Myocyte (in vitro differentiated cells): Measurements from ENCODE around the gene QSOX1. TPM values are rescaled to one million over a fixed set of nuclear protein-coding genes. Genes with fewer than 3 reads are reported as not detected.
A peak's percentile ranks its signal among the peaks of the same experiment; 100 is the strongest.
"Not testable (repeated sequence)": the region's sequence is repeated elsewhere in the genome, so short reads cannot be mapped to it uniquely, and the experiment has no call there.

Source experiments
- DNase-seq: peaks from one replicate; pipeline ENCODE4 v3.0.0-alpha.2; 2012; ENCODE audit warnings: low read depth
- total RNA-seq: library from RNA; depleted of rRNA; stranded (reverse); fragments of >200 nt; gene quantifications from 2 replicates; pipeline ENCODE4 v1.2.3, GENCODE V29; 2014

QSOX1 gene
- total RNA-seq, 1 donor from 2014 or later: 46.5 TPM

DNA sequence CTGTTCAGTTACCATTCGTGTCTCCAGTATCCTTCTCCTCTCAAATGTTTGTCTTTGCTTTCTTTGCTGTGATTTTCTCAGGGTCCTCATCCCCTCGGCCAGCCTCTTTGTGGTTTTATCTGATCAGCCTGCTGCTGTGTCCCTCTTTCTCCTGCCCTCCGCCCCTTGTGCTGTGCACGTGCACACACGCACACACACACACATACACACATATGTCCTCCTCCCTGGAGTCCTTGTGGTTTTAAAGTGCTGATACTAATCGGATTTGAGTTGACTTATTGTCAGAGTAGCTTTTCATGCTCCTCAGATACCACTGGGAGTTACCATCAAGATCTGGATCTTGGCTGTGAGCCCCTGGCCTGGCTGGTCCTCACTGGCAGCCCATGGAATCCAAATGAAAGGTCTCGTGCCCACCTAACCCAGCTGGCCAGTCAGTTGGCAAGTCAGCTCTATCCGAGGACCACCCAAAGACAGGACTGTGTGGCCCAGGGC is 34.1 kb downstream of the QSOX1 start:
- no peak for DNase-seq

DNA sequence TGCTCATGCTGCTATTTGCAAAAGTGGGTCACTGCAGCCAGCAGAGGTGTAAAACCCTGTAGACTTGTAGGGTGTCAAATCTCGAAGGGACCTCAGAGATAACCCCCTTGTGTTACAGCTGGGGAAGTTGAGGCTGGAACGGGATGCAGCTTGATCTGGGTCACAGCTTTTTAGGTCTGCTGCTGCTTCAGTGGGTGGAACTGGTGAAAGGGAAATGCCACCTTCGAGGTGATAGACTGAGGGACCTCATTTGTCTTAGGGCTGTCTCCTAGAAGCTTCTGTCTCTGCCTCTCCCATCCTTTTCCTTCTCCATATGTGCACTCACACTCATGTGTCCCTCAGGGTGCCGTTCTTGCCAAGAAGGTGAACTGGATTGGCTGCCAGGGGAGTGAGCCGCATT is 35.4 kb downstream of the QSOX1 start:
- DNase-seq: no peak

DNA sequence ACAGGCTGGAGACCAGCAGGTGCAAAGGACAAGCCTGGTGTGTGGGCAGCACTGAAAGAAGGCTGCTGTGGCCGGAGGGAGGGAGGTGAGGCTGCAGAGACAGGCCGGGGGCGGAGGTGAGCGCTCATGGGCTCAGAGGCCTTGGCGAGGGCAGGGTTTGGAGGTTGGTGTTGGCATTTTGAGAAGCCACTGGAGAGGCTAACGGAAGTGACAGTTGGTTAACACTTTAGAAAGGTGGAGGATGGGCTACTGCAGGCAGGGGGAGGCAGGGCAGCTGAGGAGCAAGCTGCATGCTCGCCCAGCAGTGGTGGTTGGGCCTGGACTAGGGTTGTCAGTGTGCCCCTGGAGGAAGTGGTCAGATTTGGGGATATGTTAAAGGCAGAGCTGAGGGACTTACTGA is 37.5 kb downstream of the QSOX1 start:
- DNase-seq: peak; percentile 38

DNA sequence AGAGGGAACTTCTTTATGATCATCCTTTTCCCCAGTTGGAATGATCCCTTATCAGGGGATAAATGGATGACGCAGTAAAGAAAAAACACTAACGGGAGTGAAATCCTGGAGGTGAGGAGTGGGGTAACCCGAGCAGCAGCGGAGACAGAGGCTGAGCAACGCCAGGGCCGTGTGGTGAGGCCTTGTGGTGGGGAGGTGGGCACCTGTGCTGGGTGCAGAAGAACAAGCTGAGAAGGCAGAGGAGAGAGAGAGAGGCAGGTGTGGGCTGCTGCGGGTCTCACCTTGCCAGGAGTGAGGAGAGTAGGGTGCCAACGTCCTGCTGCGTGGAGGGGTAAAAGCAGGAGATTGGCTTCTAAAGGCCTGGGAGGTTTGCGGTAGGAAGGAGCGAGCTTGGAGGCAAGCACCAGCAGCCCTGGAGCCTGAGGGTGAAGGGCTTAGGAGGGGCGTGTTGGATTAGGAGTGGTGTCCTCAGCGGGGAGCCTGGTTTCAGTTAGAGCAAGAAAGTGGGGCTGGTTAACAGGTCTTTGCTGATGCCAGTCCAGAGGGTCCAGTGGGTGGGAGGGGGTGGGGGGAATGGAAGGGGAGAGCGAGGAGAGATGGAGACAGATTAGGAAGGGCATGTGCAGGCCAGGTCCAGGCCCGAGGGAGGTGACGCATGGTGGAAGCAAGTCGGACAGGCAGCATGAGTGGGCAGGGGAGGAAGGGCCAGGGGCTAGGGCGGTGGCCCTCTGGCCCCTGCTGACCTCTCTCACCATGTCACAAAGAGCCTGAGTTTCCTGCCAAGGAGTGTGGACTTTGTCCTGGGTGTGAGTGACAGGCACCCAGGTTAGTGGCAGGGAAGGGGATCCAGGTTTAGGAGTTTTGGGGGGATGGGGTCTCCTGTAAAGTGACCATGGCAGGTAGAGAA is 38.7 kb downstream of the QSOX1 start:
- no peak for DNase-seq

DNA sequence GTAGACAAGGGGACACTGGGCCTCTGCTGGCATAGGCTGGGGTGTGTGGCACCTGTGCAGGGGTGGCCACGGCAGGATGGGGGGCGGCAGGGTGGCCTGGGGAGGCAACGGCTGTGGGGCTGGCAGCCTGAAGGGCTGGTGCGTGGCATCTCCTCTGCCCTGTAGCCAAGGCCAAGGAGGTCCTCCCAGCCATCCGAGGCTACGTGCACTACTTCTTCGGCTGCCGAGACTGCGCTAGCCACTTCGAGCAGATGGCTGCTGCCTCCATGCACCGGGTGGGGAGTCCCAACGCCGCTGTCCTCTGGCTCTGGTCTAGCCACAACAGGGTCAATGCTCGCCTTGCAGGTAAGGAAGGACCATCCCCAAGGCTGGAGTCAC is 39.4 kb downstream of the QSOX1 start:
- no peak for DNase-seq

DNA sequence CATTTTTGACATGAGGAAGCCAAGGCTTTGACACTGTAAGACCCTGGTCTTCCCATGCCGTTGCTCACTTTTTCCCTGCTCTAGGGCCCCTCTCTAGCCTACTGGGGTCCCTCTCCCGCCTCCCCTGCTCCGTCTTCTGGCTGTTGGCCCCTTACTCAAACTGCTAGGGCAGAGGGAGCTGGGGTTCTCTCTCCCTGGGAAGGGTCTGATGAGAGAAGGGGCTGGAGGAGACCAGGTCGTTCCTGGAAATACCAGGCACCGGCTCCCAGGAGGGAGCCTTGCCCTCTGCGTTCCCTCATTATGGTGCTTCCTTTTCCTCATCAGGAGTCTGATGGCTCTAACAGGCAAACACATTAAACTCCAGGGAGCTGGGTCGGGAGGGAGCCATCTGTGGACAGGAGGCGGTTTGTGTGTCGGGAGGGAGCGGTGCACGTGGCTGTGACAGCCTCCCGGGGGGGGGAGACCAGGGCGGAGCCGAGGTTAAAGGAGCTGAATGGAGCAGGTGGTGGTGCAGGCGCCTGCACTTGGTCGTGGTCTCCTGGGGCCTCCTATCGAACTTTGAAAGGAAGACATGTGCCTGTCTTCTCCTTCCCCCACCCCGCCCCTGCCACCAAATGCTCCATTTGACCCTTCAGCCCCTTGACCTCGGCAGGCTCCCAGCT is 40.0 kb downstream of the QSOX1 start:
- DNase-seq: peak; percentile 54

DNA sequence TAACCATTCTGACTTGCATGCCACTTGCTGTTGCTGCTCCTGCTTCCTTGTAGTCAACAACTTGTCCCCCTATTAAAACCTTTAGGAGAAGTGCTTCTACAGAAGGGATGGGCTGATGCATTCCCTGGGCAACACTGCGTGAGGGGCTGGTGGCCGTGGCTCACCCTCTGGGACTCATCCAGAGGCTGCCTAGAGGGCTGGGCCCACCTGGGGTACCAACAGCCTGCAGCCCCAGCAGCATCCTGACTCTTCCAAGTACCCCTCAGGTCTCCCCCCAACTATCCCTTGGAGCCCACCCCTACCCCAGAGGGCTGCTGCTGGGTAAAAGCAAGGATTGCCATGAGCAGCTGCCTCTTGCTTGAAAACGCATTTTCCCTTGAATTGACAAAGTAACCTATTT is 40.7 kb downstream of the QSOX1 start:
- no peak for DNase-seq

DNA sequence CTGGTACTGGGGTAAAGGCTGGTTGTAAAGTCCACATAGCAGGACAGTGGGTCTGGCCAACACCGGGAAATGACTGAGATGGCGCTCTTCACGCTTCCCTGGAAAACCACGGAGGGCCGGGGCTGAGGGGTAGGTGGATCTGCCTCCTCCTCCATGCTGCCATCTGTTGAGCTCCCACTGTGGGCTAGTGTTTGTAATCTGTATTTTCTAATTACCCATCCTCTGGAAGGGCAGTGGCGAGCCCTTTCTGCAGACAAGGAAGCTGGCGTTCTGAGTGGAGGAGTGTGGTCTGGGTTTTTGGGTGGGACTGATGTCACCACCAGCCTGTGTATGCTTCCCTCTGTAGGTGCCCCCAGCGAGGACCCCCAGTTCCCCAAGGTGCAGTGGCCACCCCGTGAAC is 41.2 kb downstream of the QSOX1 start:
- no peak for DNase-seq

DNA sequence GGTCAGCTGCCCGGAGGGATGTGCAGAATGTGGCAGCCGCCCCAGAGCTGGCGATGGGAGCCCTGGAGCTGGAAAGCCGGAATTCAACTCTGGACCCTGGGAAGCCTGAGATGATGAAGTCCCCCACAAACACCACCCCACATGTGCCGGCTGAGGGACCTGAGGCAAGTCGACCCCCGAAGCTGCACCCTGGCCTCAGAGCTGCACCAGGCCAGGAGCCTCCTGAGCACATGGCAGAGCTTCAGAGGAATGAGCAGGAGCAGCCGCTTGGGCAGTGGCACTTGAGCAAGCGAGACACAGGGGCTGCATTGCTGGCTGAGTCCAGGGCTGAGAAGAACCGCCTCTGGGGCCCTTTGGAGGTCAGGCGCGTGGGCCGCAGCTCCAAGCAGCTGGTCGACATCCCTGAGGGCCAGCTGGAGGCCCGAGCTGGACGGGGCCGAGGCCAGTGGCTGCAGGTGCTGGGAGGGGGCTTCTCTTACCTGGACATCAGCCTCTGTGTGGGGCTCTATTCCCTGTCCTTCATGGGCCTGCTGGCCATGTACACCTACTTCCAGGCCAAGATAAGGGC is 41.9 kb downstream of the QSOX1 start:
- no peak for DNase-seq

DNA sequence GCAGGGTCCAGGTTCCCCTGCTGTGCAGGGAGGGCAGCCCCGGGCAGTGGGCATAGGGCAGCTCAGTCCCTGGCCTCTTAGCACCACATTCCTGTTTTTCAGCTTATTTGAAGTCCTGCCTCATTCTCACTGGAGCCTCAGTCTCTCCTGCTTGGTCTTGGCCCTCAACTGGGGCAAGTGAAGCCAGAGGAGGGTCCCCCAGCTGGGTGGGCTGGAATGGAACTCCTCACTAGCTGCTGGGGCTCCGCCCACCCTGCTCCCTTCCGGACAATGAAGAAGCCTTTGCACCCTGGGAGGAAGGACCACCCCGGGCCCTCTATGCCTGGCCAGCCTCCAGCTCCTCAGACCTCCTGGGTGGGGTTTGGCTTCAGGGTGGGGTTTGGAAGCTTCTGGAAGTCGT is 42.6 kb downstream of the QSOX1 start:
- no peak for DNase-seq

DNA sequence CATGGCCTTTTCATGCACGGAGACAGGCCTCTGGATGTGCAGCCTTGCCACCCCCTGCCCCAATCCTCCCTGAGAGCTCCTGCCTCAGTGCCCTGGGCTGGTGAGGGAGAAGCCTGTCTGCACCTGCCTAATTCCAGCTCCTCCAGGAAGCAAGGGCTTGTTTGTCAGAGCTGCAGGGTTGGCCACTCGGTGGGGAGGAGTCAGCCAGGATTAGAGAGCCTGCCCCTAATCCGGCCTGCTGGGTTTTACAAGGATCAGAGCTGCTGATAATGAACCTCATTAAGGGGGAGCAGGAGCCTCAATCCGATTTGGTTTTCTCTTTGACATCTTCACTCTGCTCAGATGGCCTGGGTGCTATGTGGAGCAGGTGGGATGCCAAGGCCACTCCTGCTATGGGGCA is 43.5 kb downstream of the QSOX1 start:
- DNase-seq: no peak

DNA sequence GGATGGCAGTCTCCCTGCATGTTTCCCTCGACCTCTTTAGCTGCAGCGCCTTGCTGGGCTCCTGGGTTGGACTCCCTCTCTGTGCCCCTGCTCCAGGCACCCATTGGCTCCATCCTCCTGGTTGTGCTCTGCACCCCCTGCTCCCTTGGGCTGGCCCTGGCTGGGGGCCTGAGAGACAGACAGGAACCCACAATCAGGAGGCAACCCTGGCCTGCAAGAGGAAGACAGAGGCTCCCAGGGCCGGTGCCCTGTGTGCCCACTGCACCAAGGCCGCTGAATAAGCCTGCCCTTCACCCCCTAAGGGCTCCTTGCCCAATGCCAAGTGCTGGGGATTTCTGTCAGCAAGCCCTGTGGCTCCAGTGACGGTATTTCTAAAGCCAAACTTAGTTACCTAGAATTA is 43.9 kb downstream of the QSOX1 start:
- DNase-seq: no peak

DNA sequence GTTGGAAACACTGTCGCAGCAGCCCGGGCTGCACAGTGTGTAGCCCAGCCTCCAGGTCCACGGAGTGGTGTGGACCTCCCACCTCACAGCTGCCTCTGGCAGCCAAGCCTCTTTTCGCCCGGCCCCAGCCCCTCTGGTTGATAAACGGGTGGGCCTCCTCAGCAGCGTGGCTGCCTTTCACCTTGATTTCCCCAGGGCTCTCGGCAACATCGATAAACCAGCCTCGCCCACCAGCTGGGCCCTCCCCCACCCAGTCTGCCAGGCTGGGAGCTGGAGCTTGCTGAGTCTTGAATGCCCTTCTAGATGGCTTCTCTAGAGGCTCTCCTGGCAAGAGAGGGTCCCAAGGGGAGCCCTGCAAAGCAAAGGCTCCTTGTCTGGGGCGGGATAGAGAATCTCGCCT is 44.3 kb downstream of the QSOX1 start:
- no peak for DNase-seq

DNA sequence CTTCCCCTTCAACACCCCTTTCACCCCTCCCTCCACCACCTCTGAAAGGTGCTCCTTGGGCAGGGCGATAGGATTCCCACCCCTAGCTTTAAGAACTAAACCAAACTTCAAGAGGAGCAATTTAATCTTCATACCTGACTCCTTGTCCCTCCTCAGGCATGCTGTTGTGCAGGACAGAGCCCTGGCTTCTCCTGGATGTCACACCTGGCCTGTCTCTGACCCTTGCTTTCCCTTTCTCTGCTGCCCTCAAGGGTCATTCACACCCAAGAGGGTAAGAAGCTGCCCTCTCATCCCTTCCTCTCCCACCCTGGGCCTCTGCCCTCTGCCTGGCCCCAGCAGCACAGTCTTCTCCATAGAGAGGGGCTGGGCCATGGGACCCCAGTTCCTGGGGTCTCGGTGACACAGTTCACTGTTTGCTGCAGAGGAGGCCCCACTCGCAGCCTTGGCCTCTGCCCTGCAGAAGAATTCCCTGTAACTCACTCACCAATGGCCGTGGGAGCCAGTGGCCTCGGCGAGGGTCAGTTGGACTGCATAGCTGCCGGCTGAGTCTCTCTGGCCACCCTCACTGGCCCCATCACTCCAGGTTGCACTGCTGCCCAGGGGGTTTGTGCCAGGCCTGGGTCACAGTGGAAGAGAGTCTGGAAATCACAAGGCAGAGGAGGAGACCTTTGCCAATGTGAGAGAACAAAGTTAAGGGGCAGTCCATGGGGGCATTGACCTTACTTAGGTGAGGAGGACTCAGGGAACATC is 47.0 kb downstream of the QSOX1 start:
- DNase-seq: no peak

DNA sequence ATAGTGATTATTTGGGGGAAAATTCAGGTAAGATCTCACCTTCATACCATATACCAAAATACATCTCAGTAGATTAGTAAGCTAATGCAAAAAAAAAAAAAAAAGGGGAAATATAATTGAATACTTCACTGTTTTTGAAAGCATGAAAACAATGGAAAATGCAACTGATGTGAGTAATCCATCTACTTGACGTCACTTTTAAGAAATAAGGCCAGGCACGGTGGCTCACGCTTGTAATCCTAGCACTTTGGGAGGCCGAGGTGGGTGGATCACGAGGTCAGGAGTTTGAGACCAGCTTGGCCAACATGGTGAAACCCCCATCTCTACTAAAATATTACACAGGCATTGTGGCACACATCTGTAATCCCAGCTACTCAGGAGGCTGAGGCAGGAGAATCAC is 47.9 kb downstream of the QSOX1 start:
- DNase-seq: not testable (repeated sequence)

DNA sequence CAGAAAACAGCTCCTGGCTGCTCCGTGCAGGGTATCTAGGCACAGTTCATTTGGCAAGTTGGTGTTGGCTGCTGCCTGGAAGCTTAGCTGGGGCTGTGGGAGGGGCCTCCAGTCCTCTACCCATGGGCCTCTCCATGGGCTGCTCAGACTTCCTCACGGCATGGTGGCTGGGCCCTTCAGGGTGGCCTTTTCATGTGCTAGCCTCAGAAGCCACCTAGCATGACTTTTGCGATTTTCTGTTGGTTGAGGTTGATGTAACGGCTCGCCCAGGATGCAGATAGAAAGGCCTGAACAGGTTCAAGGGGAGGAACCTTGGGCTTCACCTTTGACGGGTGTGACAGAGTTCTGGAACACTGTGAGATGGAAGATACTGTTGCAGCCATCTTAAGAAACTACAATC is 49.6 kb downstream of the QSOX1 start:
- no peak for DNase-seq

DNA sequence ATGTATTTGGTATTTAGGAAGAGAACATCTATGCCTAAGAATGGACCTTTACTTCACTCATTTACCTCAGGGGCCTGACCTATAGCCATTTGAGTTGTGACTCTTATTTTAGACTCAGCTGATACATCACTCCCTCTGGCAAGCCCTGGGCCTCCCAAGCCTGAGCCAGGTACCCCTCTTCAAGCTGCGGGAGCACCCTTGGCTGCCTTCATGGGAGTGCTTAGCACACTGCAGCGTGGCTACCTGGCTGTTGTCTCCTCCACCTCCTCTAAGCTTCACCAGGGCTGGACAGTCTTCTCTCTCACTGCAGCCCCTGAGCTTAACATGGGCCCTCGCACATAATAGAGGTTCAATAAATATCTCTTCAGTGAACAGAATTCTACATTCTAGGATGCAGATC is 51.9 kb downstream of the QSOX1 start:
- no peak for DNase-seq

DNA sequence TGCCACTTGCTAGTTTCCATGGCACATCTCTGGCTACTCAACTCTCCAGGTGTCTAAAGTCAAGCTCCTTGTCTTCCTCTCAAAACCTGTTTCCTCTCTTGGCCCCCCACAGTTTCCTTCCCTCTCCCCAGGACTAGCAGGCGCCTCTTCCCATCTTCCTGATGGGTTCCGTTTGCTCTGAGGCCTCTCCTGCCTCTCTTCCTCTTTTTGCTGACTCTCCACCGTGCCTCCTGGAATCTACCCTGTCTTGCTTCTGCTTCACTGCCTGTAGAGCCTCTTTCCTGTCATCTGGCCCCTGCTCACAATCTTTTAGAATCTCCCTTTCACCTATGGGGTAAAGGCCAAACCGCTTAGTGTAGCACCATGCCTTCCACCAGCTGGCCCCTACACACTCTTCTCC is 53.6 kb downstream of the QSOX1 start:
- DNase-seq: no peak

DNA sequence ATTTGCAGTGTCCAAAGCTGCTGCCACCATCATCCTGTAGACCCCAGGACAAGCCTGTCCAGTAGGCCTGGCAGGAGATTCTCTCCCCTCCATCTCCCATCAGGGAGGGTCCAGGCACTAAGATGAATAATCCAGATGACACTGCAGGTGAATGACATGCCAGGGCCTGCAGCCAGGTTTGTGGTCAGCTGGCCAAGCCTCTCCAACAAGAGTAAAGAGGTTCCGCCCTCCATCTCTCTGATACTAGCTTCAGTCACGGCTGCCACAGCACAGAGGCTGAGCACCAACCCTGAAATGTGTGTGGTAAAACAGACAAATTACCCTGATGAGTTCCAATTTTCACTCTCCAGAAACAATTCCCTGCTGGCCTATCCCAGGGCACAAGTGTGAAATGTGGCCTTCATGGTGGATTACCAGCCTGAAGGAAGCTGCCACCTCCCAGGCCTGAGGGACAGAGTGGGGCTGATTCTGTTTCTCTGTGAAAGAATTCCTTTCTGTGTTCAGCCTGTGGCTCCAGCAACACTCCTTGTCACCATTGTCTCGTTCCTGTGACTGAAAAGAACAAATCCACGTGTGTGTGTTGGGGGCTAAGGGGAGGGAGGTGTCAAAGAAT is 55.4 kb downstream of the QSOX1 start:
- DNase-seq: no peak

DNA sequence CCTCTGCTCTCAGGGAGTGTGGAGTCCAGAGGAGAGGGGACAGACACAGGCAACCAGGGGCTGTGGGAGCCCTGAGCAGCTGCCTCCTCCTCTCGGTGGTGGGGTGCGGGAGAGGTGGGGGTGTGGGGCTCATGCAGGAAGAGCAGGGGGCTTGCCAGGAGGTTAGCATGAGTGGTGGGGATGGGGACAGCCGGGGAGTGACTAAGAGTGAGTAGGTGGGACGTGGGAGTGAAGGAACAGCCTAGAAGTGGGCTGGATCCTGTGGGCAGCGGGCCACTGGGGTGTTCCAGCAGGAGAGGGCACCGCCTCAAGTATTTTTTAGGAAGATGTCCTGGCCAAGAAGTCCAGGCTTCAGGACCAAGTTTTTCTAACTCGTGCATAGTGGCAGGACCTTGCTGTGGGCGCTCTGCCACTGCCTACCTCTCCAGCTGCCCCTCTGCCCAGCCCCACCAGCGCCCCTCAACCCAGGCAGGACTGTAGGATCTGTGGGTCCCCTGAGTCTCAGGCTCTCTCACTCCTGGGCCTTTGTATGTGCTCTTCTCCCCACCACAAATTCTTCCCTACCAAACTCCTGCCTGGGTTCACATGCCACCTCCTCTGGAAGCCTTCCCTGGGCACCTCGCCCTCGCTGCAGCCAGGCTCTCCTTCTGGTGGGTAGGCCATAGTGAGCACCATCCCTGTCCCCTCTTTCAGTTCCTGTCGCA is 56.6 kb downstream of the QSOX1 start:
- DNase-seq: no peak

DNA sequence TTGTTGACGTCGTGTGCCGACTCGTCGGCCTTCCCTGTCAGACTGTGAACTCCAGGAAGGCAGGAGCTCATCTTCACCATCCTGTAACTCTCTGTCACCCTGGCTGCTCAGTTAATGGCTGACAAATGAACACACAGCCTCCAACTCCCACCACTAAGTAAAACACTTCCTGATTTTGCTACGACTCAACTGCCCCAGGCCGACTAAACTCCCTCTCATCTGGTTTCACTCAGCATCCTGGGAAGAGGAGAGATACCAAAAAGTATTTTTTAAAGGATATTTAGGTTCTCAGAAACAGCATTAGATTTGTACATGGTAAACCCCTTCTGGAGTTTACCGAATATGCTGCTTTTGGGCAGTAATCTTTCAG is 57.2 kb downstream of the QSOX1 start:
- no peak for DNase-seq
